ENCODE results near the gene ALKBH5.

ALKBH5 gene

GRCh38 chr17:18159551-18160120 lies 24.0 kb upstream of the ALKBH5 start:
- DNase-seq: no peak

- no peak for DNase-seq
These were observed 23.3 kb upstream of the ALKBH5 start for GRCh38 chr17:18160128-18160856.

GRCh38 chr17:18161207-18162145 lies 22.2 kb upstream of the ALKBH5 start:
- DNase-seq: no peak

GRCh38 chr17:18163547-18163946 lies 20.1 kb upstream of the ALKBH5 start:
- DNase-seq: no peak

- DNase-seq: no peak
These were observed 16.7 kb upstream of the ALKBH5 start for GRCh38 chr17:18166894-18167293.

- no peak for DNase-seq
These were observed 16.2 kb upstream of the ALKBH5 start for GRCh38 chr17:18167421-18167820.

- DNase-seq: no peak
These were observed 10.9 kb upstream of the ALKBH5 start for GRCh38 chr17:18172531-18173278.

GRCh38 chr17:18173740-18174139 lies 9.9 kb upstream of the ALKBH5 start:
- DNase-seq: no peak

GRCh38 chr17:18176176-18176575 lies 7.5 kb upstream of the ALKBH5 start:
- no peak for DNase-seq

- DNase-seq: no peak
These were observed 6.5 kb upstream of the ALKBH5 start for GRCh38 chr17:18177133-18177532.

- DNase-seq: no peak
These were observed 5.9 kb upstream of the ALKBH5 start for GRCh38 chr17:18177722-18178121.

GRCh38 chr17:18179196-18179595 lies 4.4 kb upstream of the ALKBH5 start:
- no peak for DNase-seq

GRCh38 chr17:18179804-18180203 lies 3.8 kb upstream of the ALKBH5 start:
- no peak for DNase-seq

- no peak for DNase-seq
These were observed 2.3 kb upstream of the ALKBH5 start for GRCh38 chr17:18181358-18181757.

- DNase-seq: peak; percentile 39
These were observed 1.3 kb upstream of the ALKBH5 start for GRCh38 chr17:18182110-18182977.

- DNase-seq: peak; percentile 82
These were observed 672 bp upstream of the ALKBH5 start for GRCh38 chr17:18182978-18183333.

- DNase-seq: peak; percentile 54
These were observed 759 bp downstream of the ALKBH5 start for GRCh38 chr17:18184143-18185031.

- peak; percentile 10 for DNase-seq
These were observed 1.8 kb downstream of the ALKBH5 start for GRCh38 chr17:18185391-18185790.

GRCh38 chr17:18185832-18186626 lies 2.4 kb downstream of the ALKBH5 start:
- DNase-seq: peak; percentile 5

GRCh38 chr17:18186627-18186982 lies 3.0 kb downstream of the ALKBH5 start:
- DNase-seq: no peak
